Neutrophil (primary cell): ENCODE results near the gene HMCES.

Experiments used
- H3K27ac ChIP-seq: fragments of 200-600 bp; sonication (generic); 2 replicates; pipeline ENCODE4 v1.5.1; 2016; ENCODE audit warnings: mild to moderate bottlenecking, moderate library complexity
- H3K27me3 ChIP-seq: fragments of 200-600 bp; sonication (generic); 2 replicates; pipeline ENCODE4 v1.6.0; 2016; ENCODE audit warnings: mild to moderate bottlenecking
- H3K36me3 ChIP-seq: fragments of 200-600 bp; sonication (generic); 2 replicates; pipeline ENCODE4 v1.5.1; 2017
- H3K4me1 ChIP-seq, 2 experiments: fragments of 200-600 bp in 1 of 2; sonication (generic) in 1 of 2; 1 replicate in 1 of 2; 2 replicates in 1 of 2; pipeline versions ENCODE4 v1.5.1 to v1.6.1; 2013 to 2016; ENCODE audit warnings: low read depth in 1 of 2, low read length in 1 of 2, mild to moderate bottlenecking in 1 of 2, moderate library complexity in 1 of 2; ENCODE audit not compliant: control insufficient read depth in 1 of 2, insufficient read depth in 1 of 2
- H3K4me3 ChIP-seq, 2 experiments: fragments of 200-600 bp in 1 of 2; sonication (generic) in 1 of 2; 1 replicate in 1 of 2; 2 replicates in 1 of 2; pipeline ENCODE4 v1.5.1; 2013 to 2016; ENCODE audit warnings: low read depth in 1 of 2, low read length in 1 of 2, mild to moderate bottlenecking in 1 of 2, moderate library complexity in 1 of 2
- H3K9me3 ChIP-seq: fragments of 200-600 bp; sonication (generic); 2 replicates; pipeline ENCODE4 v1.5.1; 2016
- TF ChIP-seq, protein P1 (sequence below): fragments of 200-600 bp; sonication (generic); IDR thresholded peaks from 2 replicates; pipeline ENCODE4 v1.5.1; 2016; ENCODE audit warnings: antibody characterized with exemption

Gene HMCES

GRCh38 chr3:129308636-129309035 is 30.0 kb downstream of the HMCES start:
- no peak overlapping the region for H3K27ac ChIP-seq
- H3K4me3 ChIP-seq, result no peak overlapping the region
- TF ChIP-seq, protein P1, sequence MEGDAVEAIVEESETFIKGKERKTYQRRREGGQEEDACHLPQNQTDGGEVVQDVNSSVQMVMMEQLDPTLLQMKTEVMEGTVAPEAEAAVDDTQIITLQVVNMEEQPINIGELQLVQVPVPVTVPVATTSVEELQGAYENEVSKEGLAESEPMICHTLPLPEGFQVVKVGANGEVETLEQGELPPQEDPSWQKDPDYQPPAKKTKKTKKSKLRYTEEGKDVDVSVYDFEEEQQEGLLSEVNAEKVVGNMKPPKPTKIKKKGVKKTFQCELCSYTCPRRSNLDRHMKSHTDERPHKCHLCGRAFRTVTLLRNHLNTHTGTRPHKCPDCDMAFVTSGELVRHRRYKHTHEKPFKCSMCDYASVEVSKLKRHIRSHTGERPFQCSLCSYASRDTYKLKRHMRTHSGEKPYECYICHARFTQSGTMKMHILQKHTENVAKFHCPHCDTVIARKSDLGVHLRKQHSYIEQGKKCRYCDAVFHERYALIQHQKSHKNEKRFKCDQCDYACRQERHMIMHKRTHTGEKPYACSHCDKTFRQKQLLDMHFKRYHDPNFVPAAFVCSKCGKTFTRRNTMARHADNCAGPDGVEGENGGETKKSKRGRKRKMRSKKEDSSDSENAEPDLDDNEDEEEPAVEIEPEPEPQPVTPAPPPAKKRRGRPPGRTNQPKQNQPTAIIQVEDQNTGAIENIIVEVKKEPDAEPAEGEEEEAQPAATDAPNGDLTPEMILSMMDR, result no peak
- H3K9me3 ChIP-seq, result no peaks in the 10 kb centered on the region
- no peaks in the 10 kb centered on the region for H3K27me3 ChIP-seq
- peaks cover 18 to 19% of the 10 kb centered on the region in 2 experiments for H3K4me1 ChIP-seq
- no peaks in the 10 kb centered on the region for H3K36me3 ChIP-seq

GRCh38 chr3:129310111-129311011 is 31.7 kb downstream of the HMCES start:
- Histone ChIP-seq H3K4me3 (no peak overlapping the region), H3K27me3 (no peaks in the 10 kb centered on the region), H3K9me3 (no peaks in the 10 kb centered on the region), H3K36me3 (no peaks in the 10 kb centered on the region), H3K27ac (no peak overlapping the region), H3K4me1 (peaks cover 26 to 33% of the 10 kb centered on the region in 2 experiments)
- TF ChIP-seq, protein P1, result no peak

DNA sequence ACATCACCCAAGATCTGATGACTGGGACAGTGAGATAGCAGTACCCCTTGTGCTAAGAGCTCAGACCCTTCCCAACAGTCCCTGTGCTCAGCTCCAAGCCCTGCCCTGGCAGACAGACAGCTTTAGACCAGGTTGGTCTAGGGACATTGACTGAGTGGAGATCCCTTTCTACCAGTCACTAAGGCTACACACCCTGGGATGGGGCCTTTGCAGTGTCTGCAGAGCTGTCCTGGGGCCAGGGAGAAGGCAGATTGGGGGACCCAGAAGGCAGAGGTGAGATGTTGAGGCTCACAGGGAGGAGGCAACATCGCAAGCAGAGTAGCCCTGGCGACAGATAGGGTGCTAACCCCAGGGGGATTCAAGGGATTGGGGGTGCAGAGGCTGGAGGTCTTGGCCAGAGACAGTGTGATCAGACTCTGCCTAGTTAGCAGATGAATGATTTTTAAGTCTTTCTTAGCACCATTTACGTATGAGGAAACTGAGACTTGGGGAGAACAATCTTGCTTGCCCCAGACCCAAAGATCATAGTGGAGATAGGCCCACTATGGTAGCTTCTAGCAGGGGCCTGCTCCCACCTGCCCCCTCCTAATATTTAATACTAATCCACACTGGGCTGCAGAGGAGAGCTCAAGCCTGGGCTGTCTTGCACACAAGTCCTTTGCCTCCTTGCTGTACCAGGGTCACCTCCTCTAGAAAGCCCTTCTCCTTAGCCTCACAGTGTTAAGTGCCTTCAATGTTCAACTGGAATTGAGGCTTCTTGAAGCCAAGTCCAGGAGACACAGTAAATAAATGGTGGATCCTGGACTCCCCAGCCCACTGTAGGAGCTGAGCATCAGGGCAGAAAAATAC is 32.6 kb downstream of the HMCES start:
- TF ChIP-seq, protein P1, result no peak
- no peak overlapping the region for H3K4me3 ChIP-seq
- H3K27ac ChIP-seq, result no peak overlapping the region

DNA sequence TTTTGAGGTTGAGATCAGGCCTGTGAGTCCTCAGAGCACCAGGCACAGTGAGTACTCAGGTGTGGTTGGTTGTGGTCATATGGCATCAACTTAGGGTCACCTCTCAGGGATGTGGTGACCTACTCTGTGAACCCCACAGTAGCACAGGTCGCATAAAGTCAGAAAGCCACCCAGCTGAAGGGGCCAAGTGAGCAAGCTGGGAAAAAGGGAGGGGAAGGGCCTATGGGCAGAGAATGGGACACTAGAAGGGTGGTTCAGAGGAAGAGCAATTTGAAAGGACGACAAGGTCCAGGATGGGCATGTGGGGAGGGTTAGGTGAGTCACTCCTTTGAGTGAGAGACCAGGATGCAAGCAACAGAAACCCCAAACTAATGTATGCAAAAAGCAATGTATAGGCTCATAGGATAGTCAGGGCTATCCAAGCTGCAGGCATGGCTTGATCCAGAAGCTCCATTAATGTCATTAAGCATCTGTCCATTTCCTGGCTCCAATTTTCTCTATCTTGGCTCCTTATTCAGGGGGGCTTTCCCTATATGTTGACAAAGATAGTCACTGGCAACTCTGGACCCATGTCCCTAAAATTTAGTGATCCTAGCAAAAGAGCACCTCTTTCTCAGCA is 33.5 kb downstream of the HMCES start:
- TF ChIP-seq, protein P1, result no peak
- Histone ChIP-seq H3K27me3 (no peaks in the 10 kb centered on the region), H3K36me3 (no peaks in the 10 kb centered on the region)

More for the DNA sequence above, 32.6 kb downstream of the HMCES start:
- peaks cover 19 to 27% of the 10 kb centered on the region in 2 experiments for H3K4me1 ChIP-seq
- no peaks in the 10 kb centered on the region for H3K27me3 ChIP-seq
- H3K9me3 ChIP-seq, result no peaks in the 10 kb centered on the region
- H3K36me3 ChIP-seq, result no peaks in the 10 kb centered on the region

GRCh38 chr3:129312671-129313414 is 34.2 kb downstream of the HMCES start:
- TF ChIP-seq, protein P1, result no peak
- Histone ChIP-seq H3K27me3 (no peaks in the 10 kb centered on the region), H3K4me3 (no peak overlapping the region), H3K9me3 (no peaks in the 10 kb centered on the region), H3K4me1 (peaks cover 27 to 30% of the 10 kb centered on the region in 2 experiments), H3K27ac (no peak overlapping the region), H3K36me3 (no peaks in the 10 kb centered on the region)

More for the DNA sequence above, 33.5 kb downstream of the HMCES start:
- Histone ChIP-seq H3K4me3 (no peak overlapping the region), H3K4me1 (peaks cover 26 to 28% of the 10 kb centered on the region in 2 experiments), H3K9me3 (no peaks in the 10 kb centered on the region), H3K27ac (no peak overlapping the region)
